CD8-positive, alpha-beta memory T cell (primary cell): ENCODE data around the gene TULP4. TPM values are rescaled to one million over a fixed set of nuclear protein-coding genes. Genes with fewer than 3 reads are reported as not detected.
A peak's percentile ranks its signal among the peaks of the same experiment; 100 is the strongest.

ENCODE experiments used
- CTCF ChIA-PET: fragments of 350-600 bp; sonication (Branson Sonifier 250); formaldehyde crosslinking; loops from one replicate; lab custom pipeline; 2021; ENCODE audit warnings: antibody characterized with exemption; lab: Charles Lee
- POLR2A ChIA-PET: fragments of 350-600 bp; sonication (Branson Sonifier 250); formaldehyde crosslinking; loops from one replicate; lab custom pipeline; 2021; ENCODE audit warnings: antibody characterized with exemption; lab: Charles Lee
- DNase-seq, 5 donors: peaks; one replicate each; pipeline versions ENCODE4 v3.0.0 to v3.0.0-alpha.2; 2020 to 2022; ENCODE audit warnings: mixed read lengths in 1 of 5
- H3K27ac ChIP-seq: one replicate; pipeline ENCODE4 v1.7.0; 2013; ENCODE audit warnings: low read depth, mild to moderate bottlenecking, low read length, moderate library complexity
- H3K27me3 ChIP-seq: 2 replicates; pipeline ENCODE4 v1.7.0; 2013; ENCODE audit warnings: low read length, mild to moderate bottlenecking; ENCODE audit not compliant: insufficient read depth, poor library complexity, severe bottlenecking
- H3K36me3 ChIP-seq: 2 replicates; pipeline ENCODE4 v1.7.0; 2013; ENCODE audit warnings: mild to moderate bottlenecking, low read length, moderate library complexity; ENCODE audit not compliant: insufficient read depth
- H3K4me1 ChIP-seq: 2 replicates; pipeline ENCODE4 v1.7.0; 2013; ENCODE audit warnings: mild to moderate bottlenecking, low read length, moderate library complexity; ENCODE audit not compliant: insufficient read depth
- H3K4me3 ChIP-seq: 2 replicates; pipeline ENCODE4 v1.7.0; 2013; ENCODE audit warnings: mild to moderate bottlenecking, low read length
- H3K9me3 ChIP-seq: 2 replicates; pipeline ENCODE4 v1.7.0; 2013; ENCODE audit warnings: mild to moderate bottlenecking, low read length
- H3K27ac Mint-ChIP-seq, 8 donors: one replicate each; pipeline ENCODE4 v1.8.0; 2020 to 2021; ENCODE audit warnings: mixed read lengths in 8 of 8, mild to moderate bottlenecking in 6 of 8, inconsistent platforms in 3 of 8, moderate library complexity in 3 of 8
- H3K27me3 Mint-ChIP-seq, 2 donors: one replicate each; pipeline ENCODE4 v1.8.0; 2020 to 2021; ENCODE audit warnings: mixed read lengths in 2 of 2, mild to moderate bottlenecking in 1 of 2, moderate library complexity in 1 of 2
- H3K36me3 Mint-ChIP-seq, 3 donors: one replicate each; pipeline ENCODE4 v1.8.0; 2020 to 2021; ENCODE audit warnings: mixed read lengths in 3 of 3, inconsistent platforms in 1 of 3, mild to moderate bottlenecking in 1 of 3
- H3K4me1 Mint-ChIP-seq, 3 donors: one replicate each; pipeline ENCODE4 v1.8.0; 2020 to 2021; ENCODE audit warnings: mixed read lengths in 3 of 3, inconsistent platforms in 1 of 3, mild to moderate bottlenecking in 1 of 3
- H3K4me3 Mint-ChIP-seq, 7 donors: one replicate each; pipeline ENCODE4 v1.8.0; 2020 to 2021; ENCODE audit warnings: mixed read lengths in 7 of 7, mild to moderate bottlenecking in 6 of 7, moderate library complexity in 4 of 7, inconsistent platforms in 2 of 7
- H3K9me3 Mint-ChIP-seq, 5 donors: one replicate each; pipeline ENCODE4 v1.8.0; 2020 to 2022; ENCODE audit warnings: mixed read lengths in 5 of 5, mild to moderate bottlenecking in 3 of 5, moderate library complexity in 2 of 5, inconsistent platforms in 1 of 5
- polyA plus RNA-seq: library from polyadenylated mRNA; unstranded; fragments of 300-500 nt; fragmentation: Illumina TruSeq; gene quantifications from one replicate; pipeline ENCODE4 v1.2.3, GENCODE V29; 2021
- total RNA-seq, 2 experiments: library from RNA; stranded (reverse); gene quantifications; one replicate each; pipeline ENCODE4 v1.2.3, GENCODE V29; 2021

TULP4 gene
- total and polyA plus RNA-seq, 3 experiments from 2014 or later: 26.9 to 50.1 (median 32.1) TPM

DNA sequence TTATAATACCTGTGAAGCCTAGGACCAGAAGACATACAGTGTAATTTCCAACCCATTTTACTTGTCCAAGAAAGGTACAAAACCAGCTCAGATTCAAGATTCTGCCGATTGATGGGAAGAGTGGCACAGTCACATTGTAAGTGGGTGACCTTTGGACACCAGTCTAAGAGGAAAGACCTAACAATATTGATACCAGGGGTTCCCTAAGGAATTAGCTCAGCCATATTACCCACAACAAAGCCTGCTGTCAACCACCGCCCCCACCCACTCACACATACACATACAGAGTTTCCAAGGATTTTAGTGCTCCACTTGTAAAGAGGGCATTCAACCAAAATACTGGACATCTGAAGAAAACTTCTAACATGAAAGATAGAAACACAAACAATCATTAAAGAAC is 219.7 kb downstream of the TULP4 start:
- POLR2A ChIA-PET: no interaction called here
- Mint-ChIP-seq H3K36me3 (peaks cover 0 to 18% (median 1%) of the 10 kb centered on the region in 3 donors), H3K4me3 (peak overlapping the region in 1 of 7 donors; percentile 12), H3K27me3 (peaks cover 52 to 63% of the 10 kb centered on the region in 2 donors), H3K9me3 (peaks cover 12 to 28% (median 23%) of the 10 kb centered on the region in 5 donors), H3K4me1 (peaks cover 2 to 9% (median 7%) of the 10 kb centered on the region in 3 donors), H3K27ac (no peak overlapping the region)
- no peaks in the 10 kb centered on the region for H3K9me3 ChIP-seq
- H3K4me3 ChIP-seq: no peak overlapping the region
- CTCF ChIA-PET: no interaction called here
- DNase-seq: no peak
- peaks cover 5% of the 10 kb centered on the region for H3K27me3 ChIP-seq
- no peak overlapping the region for H3K27ac ChIP-seq
- no peaks in the 10 kb centered on the region for H3K36me3 ChIP-seq
- no peaks in the 10 kb centered on the region for H3K4me1 ChIP-seq

DNA sequence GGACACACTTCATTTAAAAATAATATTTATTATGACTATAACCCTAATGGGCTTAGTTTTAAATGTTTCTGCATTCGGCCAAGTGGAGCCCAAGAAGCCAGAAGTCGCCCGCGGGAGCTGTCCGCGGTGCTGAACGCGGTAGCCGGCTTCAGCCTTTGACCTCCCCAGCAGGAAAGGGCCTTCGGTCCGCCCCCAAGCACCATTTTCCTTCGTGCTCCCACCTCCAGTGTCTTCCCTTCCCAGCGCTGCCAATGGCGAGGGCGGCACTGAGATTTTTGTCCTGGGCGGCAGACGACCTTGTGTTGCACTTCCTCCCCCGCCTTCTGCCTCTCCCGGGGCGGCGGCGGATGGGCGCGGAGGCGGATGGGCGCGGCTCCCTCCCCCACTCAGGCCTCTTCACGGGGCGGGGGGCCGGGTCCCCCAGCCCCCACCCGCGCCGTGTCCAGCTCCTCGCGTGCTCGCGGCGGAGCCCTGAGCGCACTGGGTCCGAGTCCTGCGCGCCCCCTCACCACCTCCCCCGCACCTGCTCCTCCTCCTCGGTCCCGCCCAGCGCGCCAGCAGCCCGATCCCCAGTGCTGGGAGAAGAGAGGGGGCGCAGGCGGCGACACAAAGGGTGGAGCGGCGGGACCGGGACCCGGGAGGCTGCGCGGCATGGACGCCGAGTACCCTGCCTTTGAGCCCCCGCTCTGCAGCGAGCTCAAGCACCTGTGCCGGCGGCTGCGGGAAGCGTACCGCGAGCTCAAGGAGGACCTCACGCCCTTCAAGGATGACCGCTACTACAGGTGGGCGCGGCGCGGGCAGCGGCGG is 224.0 kb downstream of the TULP4 start:
- CTCF ChIA-PET: interaction anchor here (1.5 to 1.9 kb wide), 3 partner anchors 14 to 315 kb away, joined by 3 to 6 read pairs (median 4); partner anchors contain the start of gene TMEM181
- H3K4me3 ChIP-seq: peak overlapping the region; percentile 32

DNA sequence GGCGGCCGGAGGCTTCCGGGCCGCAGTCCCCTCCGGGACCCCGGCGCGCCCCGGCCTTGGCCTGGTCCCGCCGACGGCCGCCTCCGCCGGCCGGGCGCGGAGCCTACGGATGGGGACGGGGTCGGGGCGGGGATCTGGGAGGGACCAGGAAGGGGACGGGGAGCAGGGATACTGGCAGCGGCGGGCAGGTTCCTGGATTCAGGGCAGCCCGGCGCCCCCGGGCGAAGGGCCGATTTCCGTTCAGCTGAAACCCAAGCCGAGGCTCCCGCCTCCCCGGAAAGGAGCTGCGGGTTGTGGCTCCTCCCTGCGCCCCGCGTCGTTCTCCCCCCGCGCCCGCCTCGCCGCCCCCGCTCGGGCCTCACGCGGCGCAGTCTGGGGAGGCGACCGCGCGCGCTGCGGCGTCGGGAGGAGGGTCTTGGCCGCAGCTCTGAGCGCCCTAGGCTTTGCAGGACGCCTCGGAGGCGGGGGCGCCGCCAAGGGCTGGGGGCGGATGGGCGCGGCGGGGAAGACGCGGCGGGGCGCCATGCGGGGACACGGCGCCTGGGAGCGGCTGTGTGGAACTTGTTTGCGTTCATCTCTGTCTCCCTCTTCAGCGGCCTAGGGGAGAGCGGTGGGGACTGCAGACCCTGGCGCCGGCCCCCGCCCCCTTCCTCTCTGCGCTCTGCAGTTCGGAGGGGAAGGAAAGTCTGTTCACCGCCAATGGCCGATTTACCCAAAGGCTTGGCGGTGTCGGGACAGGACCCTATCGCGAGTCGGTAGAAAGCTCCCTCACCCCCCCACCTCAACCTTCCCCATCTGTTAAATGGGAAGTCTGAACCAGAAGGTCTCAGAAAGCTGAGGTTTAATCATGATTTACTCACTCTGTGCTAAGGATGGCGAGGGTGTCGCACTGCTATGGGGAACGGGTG is 224.9 kb downstream of the TULP4 start:
- H3K27me3 Mint-ChIP-seq: peaks cover 53 to 72% of the 10 kb centered on the region in 2 donors
- Histone ChIP-seq H3K27ac (no peak overlapping the region), H3K9me3 (no peaks in the 10 kb centered on the region), H3K27me3 (peaks cover 18% of the 10 kb centered on the region), H3K4me1 (peaks cover 6% of the 10 kb centered on the region), H3K36me3 (no peaks in the 10 kb centered on the region), H3K4me3 (no peak overlapping the region)
- peaks cover 0 to 7% (median 6%) of the 10 kb centered on the region in 3 donors for H3K36me3 Mint-ChIP-seq
- CTCF ChIA-PET: interaction anchor here (0.9 to 1.9 kb wide), 4 partner anchors 13 to 316 kb away, joined by 3 to 6 read pairs (median 4); partner anchors contain the start of gene TMEM181
- H3K4me1 Mint-ChIP-seq: peaks cover 2 to 13% (median 7%) of the 10 kb centered on the region in 3 donors
- H3K4me3 Mint-ChIP-seq: peak overlapping the region; percentile 37 to 75 (median 49)
- H3K27ac Mint-ChIP-seq: no peak overlapping the region
- POLR2A ChIA-PET: interaction anchor here (0.9 kb wide), 1 partner anchor 19 kb away, joined by 3 read pairs; no protein-coding TSS in a partner anchor
- DNase-seq: peak in 4 of 5 donors; percentile 10 to 14 (median 14)
- peaks cover 6 to 14% (median 12%) of the 10 kb centered on the region in 5 donors for H3K9me3 Mint-ChIP-seq

More for the DNA sequence above, 224.0 kb downstream of the TULP4 start:
- no peaks in the 10 kb centered on the region for H3K9me3 ChIP-seq
- no peak overlapping the region for H3K27ac ChIP-seq
- H3K27me3 ChIP-seq: peaks cover 18% of the 10 kb centered on the region
- peaks cover 6% of the 10 kb centered on the region for H3K4me1 ChIP-seq
- H3K36me3 Mint-ChIP-seq: peaks cover 0 to 7% (median 6%) of the 10 kb centered on the region in 3 donors
- peak; percentile 63 to 78 (median 66) for DNase-seq
- peaks cover 59 to 74% of the 10 kb centered on the region in 2 donors for H3K27me3 Mint-ChIP-seq
- no peaks in the 10 kb centered on the region for H3K36me3 ChIP-seq
- peaks cover 6 to 19% (median 13%) of the 10 kb centered on the region in 5 donors for H3K9me3 Mint-ChIP-seq
- peaks cover 2 to 13% (median 7%) of the 10 kb centered on the region in 3 donors for H3K4me1 Mint-ChIP-seq
- no peak overlapping the region for H3K27ac Mint-ChIP-seq
- peak overlapping the region; percentile 70 to 87 (median 80) for H3K4me3 Mint-ChIP-seq
- POLR2A ChIA-PET: interaction anchor here (0.9 kb wide), 1 partner anchor 18 kb away, joined by 3 read pairs; no protein-coding TSS in a partner anchor

DNA sequence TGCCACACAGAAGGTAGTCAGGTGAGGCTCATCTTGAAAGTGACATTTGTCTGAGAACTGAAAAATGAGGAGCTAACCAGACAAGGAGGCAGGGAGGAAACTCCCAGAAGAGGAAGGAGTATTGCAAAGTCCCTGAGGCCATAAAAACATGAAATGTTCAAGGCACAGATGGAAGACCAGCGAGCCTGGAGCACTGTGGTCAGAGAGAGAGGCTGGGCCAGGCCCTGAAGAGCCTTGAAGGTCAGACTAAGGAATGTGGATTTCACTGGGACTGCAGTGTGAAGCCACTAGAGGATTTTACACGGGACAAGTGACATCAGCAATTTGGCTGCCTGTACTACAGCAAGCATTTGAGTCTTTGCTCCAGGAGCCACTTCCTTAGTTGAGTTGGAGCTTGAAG is 226.5 kb downstream of the TULP4 start:
- peaks cover 2 to 13% (median 7%) of the 10 kb centered on the region in 3 donors for H3K4me1 Mint-ChIP-seq
- POLR2A ChIA-PET: interaction anchor here (0.6 kb wide), 1 partner anchor 11 kb away, joined by 3 read pairs; no protein-coding TSS in a partner anchor
- H3K9me3 Mint-ChIP-seq: peaks cover 0 to 5% (median 3%) of the 10 kb centered on the region in 5 donors
- peaks cover 0 to 6% (median 0%) of the 10 kb centered on the region in 3 donors for H3K36me3 Mint-ChIP-seq
- peaks cover 18% of the 10 kb centered on the region for H3K27me3 ChIP-seq
- peak overlapping the region in 1 of 8 donors; percentile 35 for H3K27ac Mint-ChIP-seq
- no peaks in the 10 kb centered on the region for H3K36me3 ChIP-seq
- no peak overlapping the region for H3K27ac ChIP-seq
- no peak for DNase-seq
- CTCF ChIA-PET: no interaction called here
- no peak overlapping the region for H3K4me3 ChIP-seq
- H3K9me3 ChIP-seq: no peaks in the 10 kb centered on the region
- H3K4me1 ChIP-seq: peaks cover 6% of the 10 kb centered on the region
- peaks cover 44 to 68% of the 10 kb centered on the region in 2 donors for H3K27me3 Mint-ChIP-seq
- peak overlapping the region in 2 of 7 donors; percentile 17 to 24 for H3K4me3 Mint-ChIP-seq

DNA sequence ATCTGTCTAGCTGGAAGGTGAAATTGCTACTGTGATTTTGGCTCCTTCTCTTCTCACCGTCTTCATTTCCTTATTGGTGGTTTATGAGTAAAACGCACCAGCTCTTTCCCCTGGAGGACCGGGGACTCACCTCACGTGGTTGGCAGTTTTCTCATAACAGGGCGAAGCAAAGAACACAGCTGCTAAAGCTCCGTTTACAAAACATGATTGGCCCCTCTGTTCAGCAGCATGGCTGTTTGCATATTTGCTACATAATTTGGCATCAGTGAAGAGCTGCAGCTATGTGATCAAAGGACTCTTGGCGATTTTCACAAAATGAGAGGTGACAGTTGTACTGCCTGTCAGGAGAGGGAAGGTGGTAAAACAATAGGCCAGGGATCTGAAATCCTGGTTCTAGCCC is 227.1 kb downstream of the TULP4 start:
- peaks cover 41 to 64% of the 10 kb centered on the region in 2 donors for H3K27me3 Mint-ChIP-seq
- H3K27ac Mint-ChIP-seq: no peak overlapping the region
- no peaks in the 10 kb centered on the region for H3K36me3 ChIP-seq
- H3K4me3 ChIP-seq: no peak overlapping the region
- H3K9me3 ChIP-seq: no peaks in the 10 kb centered on the region
- CTCF ChIA-PET: interaction anchor here (2.2 kb wide), 1 partner anchor 13 kb away, joined by 6 read pairs; no protein-coding TSS in a partner anchor
- H3K36me3 Mint-ChIP-seq: peaks cover 0 to 6% (median 0%) of the 10 kb centered on the region in 3 donors
- peaks cover 6% of the 10 kb centered on the region for H3K4me1 ChIP-seq
- peaks cover 18% of the 10 kb centered on the region for H3K27me3 ChIP-seq
- POLR2A ChIA-PET: no interaction called here
- no peak for DNase-seq
- peaks cover 2 to 13% (median 7%) of the 10 kb centered on the region in 3 donors for H3K4me1 Mint-ChIP-seq
- peaks cover 0 to 4% (median 2%) of the 10 kb centered on the region in 5 donors for H3K9me3 Mint-ChIP-seq
- no peak overlapping the region for H3K4me3 Mint-ChIP-seq
- no peak overlapping the region for H3K27ac ChIP-seq

DNA sequence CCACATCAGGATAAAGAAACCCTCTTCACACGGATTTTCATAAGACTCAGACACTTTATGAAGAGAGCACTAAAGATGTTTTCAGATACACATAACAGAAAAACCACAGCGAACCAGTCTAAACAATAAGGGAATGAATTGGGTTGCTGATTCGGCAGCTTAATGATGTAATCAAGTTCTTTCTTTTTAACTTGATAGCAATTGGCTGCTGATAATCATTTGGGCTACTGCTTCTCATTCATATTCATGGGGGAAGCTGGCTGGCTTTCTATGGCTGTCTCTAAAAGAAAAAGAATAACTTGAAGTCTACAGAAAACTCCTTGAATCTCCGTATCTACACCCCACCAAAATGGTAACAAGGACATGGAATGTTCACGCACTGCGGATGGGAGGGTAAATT is 227.6 kb downstream of the TULP4 start:
- Mint-ChIP-seq H3K27me3 (peaks cover 38 to 59% of the 10 kb centered on the region in 2 donors), H3K36me3 (peaks cover 0 to 6% (median 0%) of the 10 kb centered on the region in 3 donors), H3K27ac (no peak overlapping the region), H3K9me3 (peaks cover 0 to 3% (median 0%) of the 10 kb centered on the region in 5 donors), H3K4me3 (no peak overlapping the region), H3K4me1 (peaks cover 2 to 13% (median 7%) of the 10 kb centered on the region in 3 donors)
- Histone ChIP-seq H3K4me3 (no peak overlapping the region), H3K9me3 (no peaks in the 10 kb centered on the region), H3K36me3 (no peaks in the 10 kb centered on the region), H3K4me1 (peaks cover 6% of the 10 kb centered on the region), H3K27me3 (peaks cover 18% of the 10 kb centered on the region), H3K27ac (no peak overlapping the region)
- ChIA-PET CTCF (interaction anchor here (2.2 kb wide), 1 partner anchor 12 kb away, joined by 6 read pairs; no protein-coding TSS in a partner anchor), POLR2A (no interaction called here)
- no peak for DNase-seq

DNA sequence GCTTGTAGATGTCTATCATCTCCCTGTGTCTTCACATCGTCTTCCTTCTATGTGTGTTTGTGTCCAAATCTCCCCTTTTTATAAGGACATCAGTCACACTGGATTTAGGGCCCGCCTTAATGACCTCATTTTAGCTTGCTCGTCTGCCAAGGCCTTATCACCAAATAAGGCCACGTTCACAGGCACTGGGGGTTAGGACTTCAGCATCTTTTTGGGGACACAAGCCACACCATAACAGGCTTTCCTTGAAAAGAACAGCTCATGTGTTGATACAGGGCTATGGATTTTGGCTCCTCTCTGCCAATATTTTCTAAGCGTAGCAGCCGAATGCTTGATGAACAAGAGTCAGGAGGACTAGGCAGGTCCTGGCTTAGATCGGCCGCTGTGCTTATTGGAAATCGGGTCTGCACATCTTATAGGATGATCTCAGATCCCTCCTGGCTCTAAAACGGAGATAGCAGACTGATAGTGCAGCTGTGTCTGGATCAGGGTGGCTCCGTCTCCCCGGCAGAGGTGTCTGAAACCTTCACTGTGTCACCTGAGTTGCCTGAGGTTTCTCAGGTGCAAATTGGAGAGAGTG is 231.4 kb downstream of the TULP4 start:
- Mint-ChIP-seq H3K27ac (no peak overlapping the region), H3K36me3 (peaks cover 0 to 8% (median 7%) of the 10 kb centered on the region in 3 donors), H3K4me1 (no peaks in the 10 kb centered on the region), H3K4me3 (no peak overlapping the region), H3K9me3 (no peaks in the 10 kb centered on the region), H3K27me3 (peaks cover 15 to 52% of the 10 kb centered on the region in 2 donors)
- DNase-seq: no peak
- Histone ChIP-seq H3K36me3 (no peaks in the 10 kb centered on the region), H3K27ac (no peak overlapping the region), H3K4me3 (no peak overlapping the region), H3K9me3 (no peaks in the 10 kb centered on the region), H3K4me1 (no peaks in the 10 kb centered on the region), H3K27me3 (peaks cover 2% of the 10 kb centered on the region)
- ChIA-PET CTCF (no interaction called here), POLR2A (no interaction called here)
